ENCODE results near the gene PDE4B.

Gene PDE4B

DNA sequence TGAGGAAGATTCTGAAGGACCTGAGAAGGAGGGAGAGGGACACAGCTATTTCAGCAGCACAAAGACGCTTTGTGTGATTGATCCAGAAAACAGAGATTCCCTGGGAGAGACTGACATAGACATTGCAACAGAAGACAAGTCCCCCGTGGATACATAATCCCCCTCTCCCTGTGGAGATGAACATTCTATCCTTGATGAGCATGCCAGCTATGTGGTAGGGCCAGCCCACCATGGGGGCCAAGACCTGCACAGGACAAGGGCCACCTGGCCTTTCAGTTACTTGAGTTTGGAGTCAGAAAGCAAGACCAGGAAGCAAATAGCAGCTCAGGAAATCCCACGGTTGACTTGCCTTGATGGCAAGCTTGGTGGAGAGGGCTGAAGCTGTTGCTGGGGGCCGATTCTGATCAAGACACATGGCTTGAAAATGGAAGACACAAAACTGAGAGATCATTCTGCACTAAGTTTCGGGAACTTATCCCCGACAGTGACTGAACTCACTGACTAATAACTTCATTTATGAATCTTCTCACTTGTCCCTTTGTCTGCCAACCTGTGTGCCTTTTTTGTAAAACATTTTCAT is 579.9 kb downstream of the PDE4B start:
- Histone ChIP-seq H4K5ac (ENCODE audit: low read length) (no peak overlapping the region), H2BK5ac (ENCODE audit: low read length) (no peak overlapping the region), H3K4me3 (ENCODE audit: low read length) (no peak overlapping the region), H3K18ac (ENCODE audit: low read length) (no peak overlapping the region), H3K4ac (ENCODE audit: low read depth, low read length) (no peak overlapping the region), H3K56ac (ENCODE audit: low read length) (no peak overlapping the region), H3K79me1 (ENCODE audit: low read length) (no peaks in the 10 kb centered on the region), H3K4me2 (ENCODE audit: low read length) (no peak overlapping the region), H3K36me3 (ENCODE audit: control insufficient read depth, insufficient read depth, low read length) (peaks cover 4% of the 10 kb centered on the region), H4K8ac (ENCODE audit: low read depth, low read length) (no peak overlapping the region), H3K4me1 (ENCODE audit: control insufficient read depth, low read depth, low read length) (no peaks in the 10 kb centered on the region), H3K27me3 (ENCODE audit: insufficient read depth, low read length, poor library complexity) (no peaks in the 10 kb centered on the region), H3K27ac (ENCODE audit: low read depth, low read length) (no peak overlapping the region), H3K79me2 (ENCODE audit: control insufficient read depth, insufficient read depth, low read length) (no peaks in the 10 kb centered on the region), H2BK120ac (ENCODE audit: low read depth, low read length) (no peak overlapping the region), H2BK15ac (replicated peaks; ENCODE audit: low read depth) (no peak overlapping the region), H3K9ac (ENCODE audit: low read length) (no peak overlapping the region), H2AK5ac (ENCODE audit: low read length) (no peak overlapping the region), H3K23ac (ENCODE audit: low read length) (no peak overlapping the region)
- WGBS (ENCODE audit: extremely low coverage, insufficient coverage, low lambda C conversion rate): no CpG with 5 or more reads among the region's 6 CpGs
- no peak for DNase-seq

DNA sequence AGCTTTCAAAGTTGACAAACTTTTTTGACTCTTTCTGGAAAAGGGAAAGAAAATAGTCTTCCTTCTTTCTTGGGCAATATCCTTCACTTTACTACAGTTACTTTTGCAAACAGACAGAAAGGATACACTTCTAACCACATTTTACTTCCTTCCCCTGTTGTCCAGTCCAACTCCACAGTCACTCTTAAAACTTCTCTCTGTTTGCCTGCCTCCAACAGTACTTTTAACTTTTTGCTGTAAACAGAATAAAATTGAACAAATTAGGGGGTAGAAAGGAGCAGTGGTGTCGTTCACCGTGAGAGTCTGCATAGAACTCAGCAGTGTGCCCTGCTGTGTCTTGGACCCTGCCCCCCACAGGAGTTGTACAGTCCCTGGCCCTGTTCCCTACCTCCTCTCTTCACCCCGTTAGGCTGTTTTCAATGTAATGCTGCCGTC is 580.5 kb downstream of the PDE4B start:
- Histone ChIP-seq H3K27me3 (ENCODE audit: insufficient read depth, low read length, poor library complexity) (no peaks in the 10 kb centered on the region), H3K23ac (ENCODE audit: low read length) (no peak overlapping the region), H4K5ac (ENCODE audit: low read length) (no peak overlapping the region), H3K9ac (ENCODE audit: low read length) (no peak overlapping the region), H3K4me3 (ENCODE audit: low read length) (no peak overlapping the region), H3K79me1 (ENCODE audit: low read length) (no peaks in the 10 kb centered on the region), H3K4me2 (ENCODE audit: low read length) (no peak overlapping the region), H2BK15ac (replicated peaks; ENCODE audit: low read depth) (no peak overlapping the region), H3K18ac (ENCODE audit: low read length) (no peak overlapping the region), H3K36me3 (ENCODE audit: control insufficient read depth, insufficient read depth, low read length) (peaks cover 4% of the 10 kb centered on the region), H4K8ac (ENCODE audit: low read depth, low read length) (no peak overlapping the region), H3K4me1 (ENCODE audit: control insufficient read depth, low read depth, low read length) (no peaks in the 10 kb centered on the region), H3K4ac (ENCODE audit: low read depth, low read length) (no peak overlapping the region), H2AK5ac (ENCODE audit: low read length) (no peak overlapping the region), H2BK120ac (ENCODE audit: low read depth, low read length) (no peak overlapping the region), H3K27ac (ENCODE audit: low read depth, low read length) (no peak overlapping the region), H3K56ac (ENCODE audit: low read length) (no peak overlapping the region), H3K79me2 (ENCODE audit: control insufficient read depth, insufficient read depth, low read length) (no peaks in the 10 kb centered on the region), H2BK5ac (ENCODE audit: low read length) (no peak overlapping the region)
- WGBS (ENCODE audit: extremely low coverage, insufficient coverage, low lambda C conversion rate): no CpG with 5 or more reads among the region's 4 CpGs
- DNase-seq: no peak

DNA sequence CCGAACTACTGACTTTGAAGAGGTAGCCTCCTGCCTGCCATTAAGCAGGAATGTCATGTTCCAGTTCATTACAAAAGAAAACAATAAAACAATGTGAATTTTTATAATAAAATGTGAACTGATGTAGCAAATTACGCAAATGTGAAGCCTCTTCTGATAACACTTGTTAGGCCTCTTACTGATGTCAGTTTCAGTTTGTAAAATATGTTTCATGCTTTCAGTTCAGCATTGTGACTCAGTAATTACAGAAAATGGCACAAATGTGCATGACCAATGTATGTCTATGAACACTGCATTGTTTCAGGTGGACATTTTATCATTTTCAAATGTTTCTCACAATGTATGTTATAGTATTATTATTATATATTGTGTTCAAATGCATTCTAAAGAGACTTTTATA is 581.5 kb downstream of the PDE4B start:
- H3K4me2 ChIP-seq (ENCODE audit: low read length): no peak overlapping the region
- WGBS (ENCODE audit: extremely low coverage, insufficient coverage, low lambda C conversion rate): no CpG with 5 or more reads among the region's 2 CpGs

DNA sequence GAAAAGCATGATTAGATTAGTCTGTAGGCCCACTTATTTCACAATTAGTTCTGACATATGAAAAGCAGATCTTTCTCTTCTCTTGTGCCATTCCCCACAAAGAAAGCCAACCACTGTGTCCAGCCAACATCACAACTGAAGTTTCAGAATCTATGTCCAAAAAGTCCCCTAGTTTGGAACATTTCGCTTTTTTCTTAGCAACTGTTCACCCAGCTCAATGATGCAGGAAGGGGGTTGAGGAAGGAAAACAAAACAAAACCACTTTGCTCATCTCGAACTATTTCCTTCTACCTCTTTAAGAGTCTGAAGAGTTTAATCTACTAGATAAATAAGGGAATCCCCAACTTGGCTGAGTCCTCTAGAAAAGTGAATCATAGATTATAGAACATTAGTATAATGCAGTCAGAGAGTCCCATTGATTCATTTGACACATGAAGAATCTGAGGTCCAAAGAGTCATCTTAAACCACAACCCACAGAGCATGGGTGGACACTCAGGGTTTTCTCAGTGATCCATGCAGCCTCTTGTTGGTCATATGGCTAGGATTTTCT is 581.9 kb downstream of the PDE4B start:
- H2BK120ac ChIP-seq (ENCODE audit: low read depth, low read length): no peak overlapping the region
- no peak overlapping the region for H4K5ac ChIP-seq (ENCODE audit: low read length)
- no peaks in the 10 kb centered on the region for H3K4me1 ChIP-seq (ENCODE audit: control insufficient read depth, low read depth, low read length)
- no peak overlapping the region for H3K18ac ChIP-seq (ENCODE audit: low read length)
- no peaks in the 10 kb centered on the region for H3K79me2 ChIP-seq (ENCODE audit: control insufficient read depth, insufficient read depth, low read length)
- no peak overlapping the region for H3K56ac ChIP-seq (ENCODE audit: low read length)
- H3K23ac ChIP-seq (ENCODE audit: low read length): no peak overlapping the region
- no peak overlapping the region for H3K4me3 ChIP-seq (ENCODE audit: low read length)
- no peak overlapping the region for H2BK15ac ChIP-seq (replicated peaks; ENCODE audit: low read depth)
- no peak overlapping the region for H3K4ac ChIP-seq (ENCODE audit: low read depth, low read length)
- no peak overlapping the region for H4K8ac ChIP-seq (ENCODE audit: low read depth, low read length)
- no peak overlapping the region for H2BK5ac ChIP-seq (ENCODE audit: low read length)
- no peaks in the 10 kb centered on the region for H3K36me3 ChIP-seq (ENCODE audit: control insufficient read depth, insufficient read depth, low read length)
- no peak overlapping the region for H2AK5ac ChIP-seq (ENCODE audit: low read length)
- H3K79me1 ChIP-seq (ENCODE audit: low read length): no peaks in the 10 kb centered on the region
- no peaks in the 10 kb centered on the region for H3K27me3 ChIP-seq (ENCODE audit: insufficient read depth, low read length, poor library complexity)
- no CpG with 5 or more reads among the region's 2 CpGs for WGBS (ENCODE audit: extremely low coverage, insufficient coverage, low lambda C conversion rate)
- no peak for DNase-seq
- H3K4me2 ChIP-seq (ENCODE audit: low read length): no peak overlapping the region
- H3K9ac ChIP-seq (ENCODE audit: low read length): no peak overlapping the region
- no peak overlapping the region for H3K27ac ChIP-seq (ENCODE audit: low read depth, low read length)

More for the DNA sequence above, 581.5 kb downstream of the PDE4B start:
- Histone ChIP-seq H3K18ac (ENCODE audit: low read length) (no peak overlapping the region), H3K56ac (ENCODE audit: low read length) (no peak overlapping the region), H2AK5ac (ENCODE audit: low read length) (no peak overlapping the region), H3K36me3 (ENCODE audit: control insufficient read depth, insufficient read depth, low read length) (peaks cover 2% of the 10 kb centered on the region), H3K23ac (ENCODE audit: low read length) (no peak overlapping the region), H3K9ac (ENCODE audit: low read length) (no peak overlapping the region), H3K27me3 (ENCODE audit: insufficient read depth, low read length, poor library complexity) (no peaks in the 10 kb centered on the region), H2BK5ac (ENCODE audit: low read length) (no peak overlapping the region), H3K4me1 (ENCODE audit: control insufficient read depth, low read depth, low read length) (no peaks in the 10 kb centered on the region), H2BK15ac (replicated peaks; ENCODE audit: low read depth) (no peak overlapping the region), H3K4ac (ENCODE audit: low read depth, low read length) (no peak overlapping the region), H3K4me3 (ENCODE audit: low read length) (no peak overlapping the region), H2BK120ac (ENCODE audit: low read depth, low read length) (no peak overlapping the region), H4K5ac (ENCODE audit: low read length) (no peak overlapping the region), H4K8ac (ENCODE audit: low read depth, low read length) (no peak overlapping the region), H3K79me1 (ENCODE audit: low read length) (no peaks in the 10 kb centered on the region), H3K27ac (ENCODE audit: low read depth, low read length) (no peak overlapping the region), H3K79me2 (ENCODE audit: control insufficient read depth, insufficient read depth, low read length) (no peaks in the 10 kb centered on the region)
- no peak for DNase-seq

DNA sequence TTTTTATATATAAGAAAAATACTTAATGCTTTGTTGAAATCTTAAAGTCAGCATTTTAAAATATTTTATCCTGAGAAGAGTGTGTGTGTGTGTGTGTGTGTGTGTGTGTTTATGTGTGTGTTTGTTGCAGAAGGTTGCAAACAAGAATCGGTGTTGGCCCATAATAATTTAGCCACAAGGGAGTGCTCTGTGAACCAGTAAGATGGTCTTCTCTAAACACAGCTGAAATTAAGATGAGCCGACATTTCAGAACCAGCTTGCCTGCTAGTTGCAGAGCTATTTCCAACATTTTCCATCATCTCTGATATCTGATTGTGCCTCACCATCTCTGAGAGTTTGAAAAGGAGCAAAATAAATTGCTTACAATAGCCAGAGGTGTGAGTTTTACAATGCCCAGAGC is 582.4 kb downstream of the PDE4B start:
- H3K4me3 ChIP-seq (ENCODE audit: low read length): no peak overlapping the region

More for the DNA sequence above, 582.4 kb downstream of the PDE4B start:
- H3K4me2 ChIP-seq (ENCODE audit: low read length): no peak overlapping the region
- H2BK15ac ChIP-seq (replicated peaks; ENCODE audit: low read depth): no peak overlapping the region
- H3K79me2 ChIP-seq (ENCODE audit: control insufficient read depth, insufficient read depth, low read length): no peaks in the 10 kb centered on the region
- no CpG with 5 or more reads among the region's 2 CpGs for WGBS (ENCODE audit: extremely low coverage, insufficient coverage, low lambda C conversion rate)
- H3K4me1 ChIP-seq (ENCODE audit: control insufficient read depth, low read depth, low read length): no peaks in the 10 kb centered on the region
- H2BK5ac ChIP-seq (ENCODE audit: low read length): no peak overlapping the region
- H3K56ac ChIP-seq (ENCODE audit: low read length): no peak overlapping the region
- no peak overlapping the region for H2AK5ac ChIP-seq (ENCODE audit: low read length)
- H4K5ac ChIP-seq (ENCODE audit: low read length): no peak overlapping the region
- DNase-seq: no peak
- no peak overlapping the region for H4K8ac ChIP-seq (ENCODE audit: low read depth, low read length)
- H3K27me3 ChIP-seq (ENCODE audit: insufficient read depth, low read length, poor library complexity): no peaks in the 10 kb centered on the region
- no peaks in the 10 kb centered on the region for H3K36me3 ChIP-seq (ENCODE audit: control insufficient read depth, insufficient read depth, low read length)
- no peak overlapping the region for H3K9ac ChIP-seq (ENCODE audit: low read length)
- H3K27ac ChIP-seq (ENCODE audit: low read depth, low read length): no peak overlapping the region
- no peak overlapping the region for H2BK120ac ChIP-seq (ENCODE audit: low read depth, low read length)
- no peak overlapping the region for H3K18ac ChIP-seq (ENCODE audit: low read length)
- no peaks in the 10 kb centered on the region for H3K79me1 ChIP-seq (ENCODE audit: low read length)
- no peak overlapping the region for H3K4ac ChIP-seq (ENCODE audit: low read depth, low read length)
- H3K23ac ChIP-seq (ENCODE audit: low read length): no peak overlapping the region

All from mesendoderm (in vitro differentiated cells).